HUES6 (cell line): ENCODE measurements around the gene SUSD6.

Experiments
- H3K27ac ChIP-seq: 2 replicates; pipeline ENCODE4 v1.7.0; 2013; ENCODE audit warnings: low read depth, mild to moderate bottlenecking, low read length, inconsistent platforms
- H3K27me3 ChIP-seq: 2 replicates; pipeline ENCODE4 v1.6.1; 2013; ENCODE audit warnings: low read length; ENCODE audit not compliant: control insufficient read depth, insufficient read depth
- H3K36me3 ChIP-seq: 2 replicates; pipeline ENCODE4 v1.6.1; 2013; ENCODE audit warnings: low read length; ENCODE audit not compliant: control insufficient read depth, insufficient read depth
- H3K4me1 ChIP-seq: 2 replicates; pipeline ENCODE4 v1.6.1; 2013; ENCODE audit warnings: low read length; ENCODE audit not compliant: control insufficient read depth, insufficient read depth
- H3K4me3 ChIP-seq: 2 replicates; pipeline ENCODE4 v1.5.1; 2013; ENCODE audit warnings: low read depth, low read length
- H3K9ac ChIP-seq: one replicate; pipeline ENCODE4 v1.6.1; 2013; ENCODE audit warnings: mild to moderate bottlenecking, low read length
- H3K9me3 ChIP-seq: 2 replicates; pipeline ENCODE4 v1.6.1; 2013; ENCODE audit warnings: low read depth, low read length; ENCODE audit not compliant: control insufficient read depth, insufficient read depth

The SUSD6 gene

GRCh38 chr14:69665631-69666030 is 54.2 kb downstream of the SUSD6 start:
- Histone ChIP-seq H3K27ac (no peak overlapping the region), H3K27me3 (no peaks in the 10 kb centered on the region), H3K9ac (no peak overlapping the region), H3K36me3 (no peaks in the 10 kb centered on the region), H3K9me3 (no peaks in the 10 kb centered on the region), H3K4me1 (peaks cover 13% of the 10 kb centered on the region), H3K4me3 (no peak overlapping the region)

- Histone ChIP-seq H3K9ac (no peak overlapping the region), H3K27ac (no peak overlapping the region), H3K27me3 (no peaks in the 10 kb centered on the region), H3K9me3 (no peaks in the 10 kb centered on the region), H3K4me3 (no peak overlapping the region), H3K4me1 (peaks cover 8% of the 10 kb centered on the region), H3K36me3 (no peaks in the 10 kb centered on the region)
Measured at GRCh38 chr14:69666112-69666511, 54.7 kb downstream of the SUSD6 start.

GRCh38 chr14:69666690-69667211 is 55.4 kb downstream of the SUSD6 start:
- Histone ChIP-seq H3K4me1 (peaks cover 3% of the 10 kb centered on the region), H3K27ac (no peak overlapping the region)

GRCh38 chr14:69667938-69668335 is 56.5 kb downstream of the SUSD6 start:
- H3K9me3 ChIP-seq, result no peaks in the 10 kb centered on the region
- H3K4me3 ChIP-seq, result no peak overlapping the region
- H3K27ac ChIP-seq, result no peak overlapping the region
- H3K27me3 ChIP-seq, result no peaks in the 10 kb centered on the region
- no peak overlapping the region for H3K9ac ChIP-seq
- H3K36me3 ChIP-seq, result no peaks in the 10 kb centered on the region
- peaks cover 3% of the 10 kb centered on the region for H3K4me1 ChIP-seq

More at GRCh38 chr14:69666690-69667211, 55.4 kb downstream of the SUSD6 start:
- no peaks in the 10 kb centered on the region for H3K27me3 ChIP-seq
- H3K9ac ChIP-seq, result no peak overlapping the region
- no peak overlapping the region for H3K4me3 ChIP-seq
- H3K9me3 ChIP-seq, result no peaks in the 10 kb centered on the region
- H3K36me3 ChIP-seq, result no peaks in the 10 kb centered on the region

- Histone ChIP-seq H3K36me3 (no peaks in the 10 kb centered on the region), H3K9ac (no peak overlapping the region), H3K4me1 (peaks cover 3% of the 10 kb centered on the region; the same call in 1 of the 2 replicates), H3K9me3 (no peaks in the 10 kb centered on the region), H3K4me3 (no peak overlapping the region), H3K27ac (no peak overlapping the region), H3K27me3 (no peaks in the 10 kb centered on the region)
Measured at GRCh38 chr14:69669375-69669774, 58.0 kb downstream of the SUSD6 start.

- no peaks in the 10 kb centered on the region for H3K9me3 ChIP-seq
- peaks cover 3% of the 10 kb centered on the region; the same call in 1 of the 2 replicates for H3K4me1 ChIP-seq
- H3K36me3 ChIP-seq, result no peaks in the 10 kb centered on the region
- no peak overlapping the region for H3K4me3 ChIP-seq
- no peaks in the 10 kb centered on the region for H3K27me3 ChIP-seq
- no peak overlapping the region for H3K27ac ChIP-seq
- H3K9ac ChIP-seq, result no peak overlapping the region
Measured at GRCh38 chr14:69670093-69670492, 58.7 kb downstream of the SUSD6 start.

GRCh38 chr14:69671365-69672030 is 60.1 kb downstream of the SUSD6 start:
- H3K27ac ChIP-seq, result no peak overlapping the region
- H3K4me3 ChIP-seq, result no peak overlapping the region
- peaks cover 3% of the 10 kb centered on the region; the same call in 1 of the 2 replicates for H3K4me1 ChIP-seq
- H3K9ac ChIP-seq, result no peak overlapping the region
- no peaks in the 10 kb centered on the region for H3K27me3 ChIP-seq
- no peaks in the 10 kb centered on the region for H3K9me3 ChIP-seq
- H3K36me3 ChIP-seq, result no peaks in the 10 kb centered on the region

GRCh38 chr14:69672356-69672755 is 61.0 kb downstream of the SUSD6 start:
- Histone ChIP-seq H3K9ac (no peak overlapping the region), H3K4me3 (no peak overlapping the region), H3K9me3 (no peaks in the 10 kb centered on the region), H3K27me3 (no peaks in the 10 kb centered on the region), H3K27ac (no peak overlapping the region), H3K4me1 (no peaks in the 10 kb centered on the region), H3K36me3 (no peaks in the 10 kb centered on the region)

- no peak overlapping the region for H3K4me3 ChIP-seq
- H3K27ac ChIP-seq, result no peak overlapping the region
- H3K27me3 ChIP-seq, result no peaks in the 10 kb centered on the region
- no peaks in the 10 kb centered on the region for H3K36me3 ChIP-seq
- no peak overlapping the region for H3K9ac ChIP-seq
- no peaks in the 10 kb centered on the region for H3K9me3 ChIP-seq
- H3K4me1 ChIP-seq, result no peaks in the 10 kb centered on the region
Measured at GRCh38 chr14:69673104-69673503, 61.7 kb downstream of the SUSD6 start.

GRCh38 chr14:69673578-69674305 is 62.3 kb downstream of the SUSD6 start:
- Histone ChIP-seq H3K27ac (no peak overlapping the region), H3K4me3 (no peak overlapping the region)

GRCh38 chr14:69674546-69675244 is 63.3 kb downstream of the SUSD6 start:
- Histone ChIP-seq H3K4me1 (no peaks in the 10 kb centered on the region), H3K27ac (no peak overlapping the region), H3K9ac (no peak overlapping the region), H3K9me3 (no peaks in the 10 kb centered on the region), H3K4me3 (no peak overlapping the region), H3K27me3 (no peaks in the 10 kb centered on the region), H3K36me3 (no peaks in the 10 kb centered on the region)

More at GRCh38 chr14:69673578-69674305, 62.3 kb downstream of the SUSD6 start:
- no peak overlapping the region for H3K9ac ChIP-seq
- H3K36me3 ChIP-seq, result no peaks in the 10 kb centered on the region
- H3K9me3 ChIP-seq, result no peaks in the 10 kb centered on the region
- H3K27me3 ChIP-seq, result no peaks in the 10 kb centered on the region
- H3K4me1 ChIP-seq, result no peaks in the 10 kb centered on the region
